ENCODE results near the gene MPC2. TPM values are rescaled to one million over a fixed set of nuclear protein-coding genes. Genes with fewer than 3 reads are reported as not detected.

MPC2 gene
- total and polyA plus RNA-seq, 12 donors = 131 to 268 (median 222) TPM

GRCh38 chr1:167955915-167956314, 19.0 kb upstream of the MPC2 start:
- Histone ChIP-seq H3K4me3 (no peak overlapping the region), H3K27ac (no peak overlapping the region), H3K4me1 (peaks cover 0 to 18% (median 3%) of the 10 kb centered on the region in 9 donors), H3K36me3 (peaks cover 0 to 50% (median 16%) of the 10 kb centered on the region in 9 donors), H3K27me3 (no peaks in the 10 kb centered on the region), H3K9me3 (no peaks in the 10 kb centered on the region)
- no peak for DNase-seq
- ATAC-seq = no peak
- intact Hi-C loops (cut with DNase I) = no loop called here
- TF ChIP-seq, protein P1, sequence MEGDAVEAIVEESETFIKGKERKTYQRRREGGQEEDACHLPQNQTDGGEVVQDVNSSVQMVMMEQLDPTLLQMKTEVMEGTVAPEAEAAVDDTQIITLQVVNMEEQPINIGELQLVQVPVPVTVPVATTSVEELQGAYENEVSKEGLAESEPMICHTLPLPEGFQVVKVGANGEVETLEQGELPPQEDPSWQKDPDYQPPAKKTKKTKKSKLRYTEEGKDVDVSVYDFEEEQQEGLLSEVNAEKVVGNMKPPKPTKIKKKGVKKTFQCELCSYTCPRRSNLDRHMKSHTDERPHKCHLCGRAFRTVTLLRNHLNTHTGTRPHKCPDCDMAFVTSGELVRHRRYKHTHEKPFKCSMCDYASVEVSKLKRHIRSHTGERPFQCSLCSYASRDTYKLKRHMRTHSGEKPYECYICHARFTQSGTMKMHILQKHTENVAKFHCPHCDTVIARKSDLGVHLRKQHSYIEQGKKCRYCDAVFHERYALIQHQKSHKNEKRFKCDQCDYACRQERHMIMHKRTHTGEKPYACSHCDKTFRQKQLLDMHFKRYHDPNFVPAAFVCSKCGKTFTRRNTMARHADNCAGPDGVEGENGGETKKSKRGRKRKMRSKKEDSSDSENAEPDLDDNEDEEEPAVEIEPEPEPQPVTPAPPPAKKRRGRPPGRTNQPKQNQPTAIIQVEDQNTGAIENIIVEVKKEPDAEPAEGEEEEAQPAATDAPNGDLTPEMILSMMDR (IDR thresholded peaks at IDR 0.05) = no peak
- WGBS, 2 donors = 96 to 98% methylated on average over 2 of the region's 2 CpGs

- TF ChIP-seq, protein P1 (IDR thresholded peaks at IDR 0.05) = no peak
- Histone ChIP-seq H3K9me3 (no peaks in the 10 kb centered on the region), H3K27me3 (no peaks in the 10 kb centered on the region), H3K4me1 (peaks cover 0 to 47% (median 18%) of the 10 kb centered on the region in 9 donors), H3K36me3 (peaks cover 0 to 52% (median 16%) of the 10 kb centered on the region in 9 donors), H3K27ac (no peak overlapping the region), H3K4me3 (no peak overlapping the region)
- whole genome bisulfite sequencing, 2 donors = 64 to 87% methylated on average over 1 of the region's 1 CpG
- intact Hi-C loops (cut with DNase I) = no loop called here
- no peak for DNase-seq
- ATAC-seq = no peak
Observed at GRCh38 chr1:167950569-167950968, 13.7 kb upstream of the MPC2 start.

DNA sequence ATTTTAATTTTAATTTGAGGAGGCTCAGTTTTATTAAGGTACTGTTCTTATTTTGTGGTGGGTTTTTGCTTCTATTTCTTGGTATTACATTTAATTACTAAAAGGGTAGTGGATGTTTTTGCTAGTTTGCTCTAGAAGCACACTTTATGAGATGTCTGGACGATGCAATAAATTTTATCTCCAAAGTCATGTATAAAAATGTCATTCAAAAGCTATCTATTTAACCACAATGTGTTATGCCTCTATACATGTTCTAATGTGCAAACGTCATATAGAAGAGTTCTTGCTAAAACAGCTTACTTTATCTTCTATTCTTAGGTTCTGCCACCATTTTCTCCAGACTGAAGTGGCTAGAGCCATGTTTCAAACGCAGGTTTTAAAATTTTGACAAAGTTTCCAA, 12.9 kb upstream of the MPC2 start:
- TF ChIP-seq, protein P1 (IDR thresholded peaks at IDR 0.05) = no peak
- WGBS, 2 donors = 88 to 89% methylated on average over 3 of the region's 3 CpGs
- intact Hi-C loops (cut with DNase I) = no loop called here
- peaks cover 0 to 47% (median 18%) of the 10 kb centered on the region in 9 donors for H3K4me1 ChIP-seq
- no peak overlapping the region for H3K27ac ChIP-seq
- no peaks in the 10 kb centered on the region for H3K27me3 ChIP-seq
- H3K9me3 ChIP-seq = peaks cover 0 to 3% (median 0%) of the 10 kb centered on the region in 11 donors
- DNase-seq (no peak), ATAC-seq (no peak)
- no peak overlapping the region for H3K4me3 ChIP-seq
- peaks cover 0 to 44% (median 16%) of the 10 kb centered on the region in 9 donors for H3K36me3 ChIP-seq

- TF ChIP-seq, protein P1 (IDR thresholded peaks at IDR 0.05) = no peak
- intact Hi-C loops (cut with DNase I) = no loop called here
- Histone ChIP-seq H3K9me3 (peaks cover 0 to 4% (median 0%) of the 10 kb centered on the region in 11 donors), H3K27ac (no peak overlapping the region), H3K4me3 (no peak overlapping the region), H3K36me3 (peaks cover 0 to 29% (median 5%) of the 10 kb centered on the region in 9 donors), H3K27me3 (no peaks in the 10 kb centered on the region), H3K4me1 (peaks cover 0 to 47% (median 18%) of the 10 kb centered on the region in 9 donors)
- WGBS, 2 donors = 86 to 89% methylated on average over 2 of the region's 2 CpGs
- ATAC-seq = no peak
- DNase-seq = no peak
Observed at GRCh38 chr1:167947733-167948132, 10.9 kb upstream of the MPC2 start.
